BLaER1 treated with 17β-estradiol and CSF1 and Interleukin-3, amounts not matched to agents 10 nM and 100 nM (cell line): ENCODE results near the gene PCDHGA10.

Experiments used
- H3K27ac ChIP-seq, 11 experiments: shearing (Covaris generic); formaldehyde crosslinking; 2 replicates each; pipeline ENCODE4 v1.8.1; 2022
- H3K27me3 ChIP-seq, 11 experiments: shearing (Covaris generic); formaldehyde crosslinking; 2 replicates each; pipeline ENCODE4 v1.8.1; 2022
- H3K36me3 ChIP-seq, 11 experiments: shearing (Covaris generic); formaldehyde crosslinking; 2 replicates each; pipeline ENCODE4 v1.8.1; 2022
- H3K4me1 ChIP-seq, 10 experiments: shearing (Covaris generic); formaldehyde crosslinking; 2 replicates each; pipeline ENCODE4 v1.8.1; 2022
- H3K4me2 ChIP-seq, 11 experiments: shearing (Covaris generic); formaldehyde crosslinking; 2 replicates each; pipeline ENCODE4 v1.8.1; 2022
- H3K4me3 ChIP-seq, 10 experiments: shearing (Covaris generic); formaldehyde crosslinking; 2 replicates each; pipeline ENCODE4 v1.8.1; 2022
- H3K9ac ChIP-seq, 11 experiments: shearing (Covaris generic); formaldehyde crosslinking; 2 replicates each; pipeline ENCODE4 v1.8.1; 2022
- H3K9me3 ChIP-seq, 11 experiments: shearing (Covaris generic); formaldehyde crosslinking; replicated peaks in 1 of 11; 2 replicates each; pipeline ENCODE4 v1.8.1; 2022
- H4K20me1 ChIP-seq, 11 experiments: shearing (Covaris generic); formaldehyde crosslinking; 2 replicates each; pipeline ENCODE4 v1.8.1; 2022
- Cebpa-rat ChIP-seq, 11 experiments: shearing (Covaris generic); IDR thresholded peaks; 2 replicates each; pipeline ENCODE4 v1.8.1; 2022

The PCDHGA10 gene

GRCh38 chr5:141434006-141434405, 21.2 kb downstream of the PCDHGA10 start:
- peaks cover 0 to 24% (median 13%) of the 10 kb centered on the region in 11 experiments; a peak in 10 of 22 replicates for H3K36me3 ChIP-seq
- H3K4me2 ChIP-seq = peak overlapping the region in 1 of 11 experiments; percentile 7; a peak in 1 of 22 replicates
- no peaks in the 10 kb centered on the region for H4K20me1 ChIP-seq
- peaks cover 0 to 11% (median 2%) of the 10 kb centered on the region in 10 experiments; a peak in 3 of 20 replicates for H3K4me1 ChIP-seq
- no peak overlapping the region for H3K27ac ChIP-seq
- H3K9ac ChIP-seq = no peak overlapping the region
- peak overlapping the region in 1 of 10 experiments; percentile 19; a peak in 2 of 20 replicates for H3K4me3 ChIP-seq
- H3K9me3 ChIP-seq = peaks cover 46 to 78% (median 67%) of the 10 kb centered on the region in 11 experiments
- no peaks in the 10 kb centered on the region for H3K27me3 ChIP-seq
- no peak for TF ChIP-seq Cebpa-rat (IDR thresholded peaks at IDR 0.05)

- Histone ChIP-seq H3K27ac (no peak overlapping the region), H3K27me3 (no peaks in the 10 kb centered on the region), H3K4me2 (no peak overlapping the region), H3K9ac (no peak overlapping the region), H3K4me1 (peaks cover 0 to 15% (median 0%) of the 10 kb centered on the region in 10 experiments; a peak in 4 of 20 replicates), H3K36me3 (peaks cover 0 to 40% (median 29%) of the 10 kb centered on the region in 11 experiments; a peak in 18 of 22 replicates), H3K9me3 (peaks cover 60 to 94% (median 82%) of the 10 kb centered on the region in 11 experiments), H4K20me1 (no peaks in the 10 kb centered on the region), H3K4me3 (no peak overlapping the region)
- no peak for TF ChIP-seq Cebpa-rat (IDR thresholded peaks at IDR 0.05)
These were observed 24.4 kb downstream of the PCDHGA10 start for GRCh38 chr5:141437221-141437620.

- TF ChIP-seq Cebpa-rat (IDR thresholded peaks at IDR 0.05) = no peak
- Histone ChIP-seq H3K27ac (no peak overlapping the region), H4K20me1 (no peaks in the 10 kb centered on the region), H3K27me3 (no peaks in the 10 kb centered on the region), H3K36me3 (peaks cover 0 to 31% (median 19%) of the 10 kb centered on the region in 11 experiments; a peak in 16 of 22 replicates), H3K4me3 (no peak overlapping the region), H3K4me2 (no peak overlapping the region), H3K9me3 (peaks cover 38 to 73% (median 60%) of the 10 kb centered on the region in 11 experiments), H3K9ac (no peak overlapping the region), H3K4me1 (peaks cover 0 to 16% (median 0%) of the 10 kb centered on the region in 10 experiments; a peak in 7 of 20 replicates)
These were observed 26.8 kb downstream of the PCDHGA10 start for GRCh38 chr5:141439411-141440141.

- H3K36me3 ChIP-seq = peaks cover 0 to 31% (median 19%) of the 10 kb centered on the region in 11 experiments; a peak in 16 of 22 replicates
- H3K9ac ChIP-seq = no peak overlapping the region
- no peak for TF ChIP-seq Cebpa-rat (IDR thresholded peaks at IDR 0.05)
- H3K4me1 ChIP-seq = peaks cover 0 to 16% (median 0%) of the 10 kb centered on the region in 10 experiments; a peak in 7 of 20 replicates
- H3K9me3 ChIP-seq = peaks cover 35 to 65% (median 53%) of the 10 kb centered on the region in 11 experiments
- H3K4me2 ChIP-seq = no peak overlapping the region
- H3K27ac ChIP-seq = no peak overlapping the region
- H3K27me3 ChIP-seq = no peaks in the 10 kb centered on the region
- H3K4me3 ChIP-seq = no peak overlapping the region
- H4K20me1 ChIP-seq = no peaks in the 10 kb centered on the region
These were observed 27.6 kb downstream of the PCDHGA10 start for GRCh38 chr5:141440341-141440740.

GRCh38 chr5:141441571-141442170, 28.9 kb downstream of the PCDHGA10 start:
- H3K27me3 ChIP-seq = no peaks in the 10 kb centered on the region
- H3K9me3 ChIP-seq = peaks cover 34 to 52% (median 42%) of the 10 kb centered on the region in 11 experiments
- H3K36me3 ChIP-seq = peaks cover 0 to 31% (median 19%) of the 10 kb centered on the region in 11 experiments; a peak in 16 of 22 replicates
- 0 out of 20 replicates have a peak overlapping the region, but pooled peaks of 1 of the 10 experiments have one; percentile 11 for H3K4me3 ChIP-seq
- peaks cover 0 to 16% (median 0%) of the 10 kb centered on the region in 10 experiments; a peak in 7 of 20 replicates for H3K4me1 ChIP-seq
- H4K20me1 ChIP-seq = no peaks in the 10 kb centered on the region
- H3K27ac ChIP-seq = no peak overlapping the region
- H3K4me2 ChIP-seq = no peak overlapping the region; a peak in 1 of 22 replicates
- TF ChIP-seq Cebpa-rat (IDR thresholded peaks at IDR 0.05) = no peak
- no peak overlapping the region for H3K9ac ChIP-seq

- Histone ChIP-seq H3K9ac (no peak overlapping the region), H3K27ac (no peak overlapping the region), H4K20me1 (no peaks in the 10 kb centered on the region), H3K4me2 (peak overlapping the region in 2 of 11 experiments; percentile 32 to 34; a peak in 3 of 22 replicates), H3K4me1 (peaks cover 0 to 30% (median 0%) of the 10 kb centered on the region in 10 experiments; a peak in 5 of 20 replicates), H3K9me3 (peaks cover 0 to 8% (median 0%) of the 10 kb centered on the region in 11 experiments; a peak in 3 of 22 replicates), H3K36me3 (peaks cover 0 to 9% (median 0%) of the 10 kb centered on the region in 11 experiments; a peak in 1 of 22 replicates), H3K4me3 (no peak overlapping the region), H3K27me3 (no peaks in the 10 kb centered on the region)
- no peak for TF ChIP-seq Cebpa-rat (IDR thresholded peaks at IDR 0.05)
These were observed 52.6 kb downstream of the PCDHGA10 start for GRCh38 chr5:141465351-141465750.
